Keratinocyte (primary cell): ENCODE measurements around the gene BICRAL. TPM values are rescaled to one million over a fixed set of nuclear protein-coding genes. Genes with fewer than 3 reads are reported as not detected.

ENCODE experiments used
- DNase-seq: peaks from one replicate; pipeline ENCODE4 v3.0.0-alpha.2; 2011; ENCODE audit warnings: low read depth, missing footprints, low spot score
- FAIRE-seq: peaks from 2 replicates; lab custom pipeline; 2011; peaks lifted over from hg19 to GRCh38; lab: Jason Lieb, UNC
- H2AFZ ChIP-seq: 2 replicates; pipeline ENCODE4 v1.6.0; 2012; ENCODE audit warnings: low read length, control low read depth, inconsistent platforms; ENCODE audit not compliant: control insufficient read depth
- H3K27ac ChIP-seq: 2 replicates; pipeline ENCODE4 v1.5.1; 2011; ENCODE audit warnings: low read length; ENCODE audit not compliant: control insufficient read depth, insufficient read depth
- H3K27me3 ChIP-seq: 3 replicates; pipeline ENCODE4 v1.6.0; 2011; ENCODE audit warnings: low read length; ENCODE audit not compliant: control insufficient read depth, insufficient read depth; ENCODE audit errors: extremely low read depth
- H3K36me3 ChIP-seq, 2 experiments: 2 replicates in 1 of 2; 3 replicates in 1 of 2; pipeline ENCODE4 v1.5.1; 2011; ENCODE audit warnings: low read length in 2 of 2, mild to moderate bottlenecking in 1 of 2; ENCODE audit not compliant: control insufficient read depth in 2 of 2, insufficient read depth in 2 of 2; ENCODE audit errors: extremely low read depth in 1 of 2
- H3K4me1 ChIP-seq: 3 replicates; pipeline ENCODE4 v1.5.1; 2011; ENCODE audit warnings: low read length; ENCODE audit not compliant: control insufficient read depth, insufficient read depth; ENCODE audit errors: extremely low read depth
- H3K4me2 ChIP-seq: 3 replicates; pipeline ENCODE4 v1.6.0; 2011; ENCODE audit warnings: low read depth, low read length; ENCODE audit not compliant: control insufficient read depth, insufficient read depth; ENCODE audit errors: extremely low read depth
- H3K4me3 ChIP-seq, 3 experiments: fragments of 200-600 bp in 1 of 3; sonication (generic) in 1 of 3; 2 replicates in 2 of 3; 3 replicates in 1 of 3; pipeline ENCODE4 v1.5.1; 2011 to 2016; ENCODE audit warnings: low read length in 3 of 3, mild to moderate bottlenecking in 3 of 3, control low read depth in 2 of 3, inconsistent platforms in 1 of 3, low read depth in 1 of 3, mixed read lengths in 1 of 3, mixed run types in 1 of 3, moderate library complexity in 1 of 3; ENCODE audit not compliant: control insufficient read depth in 2 of 3, insufficient read depth in 2 of 3; ENCODE audit errors: extremely low read depth in 1 of 3
- H3K79me2 ChIP-seq: 2 replicates; pipeline ENCODE4 v1.6.0; 2012; ENCODE audit warnings: low read length; ENCODE audit not compliant: control insufficient read depth, insufficient read depth
- H3K9ac ChIP-seq: 3 replicates; pipeline ENCODE4 v1.6.0; 2011; ENCODE audit warnings: low read length; ENCODE audit not compliant: control insufficient read depth, insufficient read depth; ENCODE audit errors: extremely low read depth
- H3K9me1 ChIP-seq: 3 replicates; pipeline ENCODE4 v1.6.0; 2011; ENCODE audit warnings: low read length; ENCODE audit not compliant: control insufficient read depth, insufficient read depth; ENCODE audit errors: extremely low read depth
- H3K9me3 ChIP-seq: 2 replicates; pipeline ENCODE4 v1.5.1; 2012; ENCODE audit warnings: low read depth, low read length; ENCODE audit not compliant: control insufficient read depth
- H4K20me1 ChIP-seq: 3 replicates; pipeline ENCODE4 v1.6.0; 2011; ENCODE audit warnings: low read length; ENCODE audit not compliant: control insufficient read depth, insufficient read depth; ENCODE audit errors: extremely low read depth
- EZH2 ChIP-seq: IDR thresholded peaks from one replicate; pipeline ENCODE4 v1.6.1; 2012; ENCODE audit warnings: inconsistent platforms, mild to moderate bottlenecking, low read length, moderate library complexity
- dilution Hi-C: fragments of 300-500 bp; cut with MboI; formaldehyde crosslinking; loops from one replicate; pipeline ENCODE4 v1.7.0; 2020; ENCODE audit warnings: low sequenced_read_pairs; ENCODE audit not compliant: extremely low pct_ligation_motif_present
- polyA plus RNA-seq, 5 experiments: library from polyadenylated mRNA; depleted of rRNA in 3 of 5; stranded (reverse) in 3 of 5; stranded (forward) in 1 of 5; unstranded in 1 of 5; fragments of >200 nt; gene quantifications; 1 replicate in 1 of 5; 2 replicates in 3 of 5; 3 replicates in 1 of 5; pipeline versions ENCODE4 v1.2.1 to v1.2.3, GENCODE V29; 2011 to 2012; ENCODE audit warnings: missing spikeins in 2 of 5, low read depth in 1 of 5, low replicate concordance in 1 of 5
- TF ChIP-seq, protein P1 (sequence below), 3 experiments: IDR thresholded peaks in 1 of 3; conservative IDR thresholded peaks in 1 of 3; optimal IDR thresholded peaks in 1 of 3; 2 replicates in 2 of 3; 3 replicates in 1 of 3; pipeline versions ENCODE3 to v1.5.1; 2011; ENCODE audit warnings: low read length in 3 of 3, mild to moderate bottlenecking in 3 of 3, moderate library complexity in 2 of 3, control low read depth in 1 of 3, inconsistent platforms in 1 of 3; ENCODE audit not compliant: insufficient read depth in 2 of 3; ENCODE audit errors: extremely low read depth in 1 of 3

The BICRAL gene
- polyA plus RNA-seq, 1 donor (not counting 4 experiments of a cell fraction or from before 2014, with no cell fraction given), result 5.0 TPM

DNA sequence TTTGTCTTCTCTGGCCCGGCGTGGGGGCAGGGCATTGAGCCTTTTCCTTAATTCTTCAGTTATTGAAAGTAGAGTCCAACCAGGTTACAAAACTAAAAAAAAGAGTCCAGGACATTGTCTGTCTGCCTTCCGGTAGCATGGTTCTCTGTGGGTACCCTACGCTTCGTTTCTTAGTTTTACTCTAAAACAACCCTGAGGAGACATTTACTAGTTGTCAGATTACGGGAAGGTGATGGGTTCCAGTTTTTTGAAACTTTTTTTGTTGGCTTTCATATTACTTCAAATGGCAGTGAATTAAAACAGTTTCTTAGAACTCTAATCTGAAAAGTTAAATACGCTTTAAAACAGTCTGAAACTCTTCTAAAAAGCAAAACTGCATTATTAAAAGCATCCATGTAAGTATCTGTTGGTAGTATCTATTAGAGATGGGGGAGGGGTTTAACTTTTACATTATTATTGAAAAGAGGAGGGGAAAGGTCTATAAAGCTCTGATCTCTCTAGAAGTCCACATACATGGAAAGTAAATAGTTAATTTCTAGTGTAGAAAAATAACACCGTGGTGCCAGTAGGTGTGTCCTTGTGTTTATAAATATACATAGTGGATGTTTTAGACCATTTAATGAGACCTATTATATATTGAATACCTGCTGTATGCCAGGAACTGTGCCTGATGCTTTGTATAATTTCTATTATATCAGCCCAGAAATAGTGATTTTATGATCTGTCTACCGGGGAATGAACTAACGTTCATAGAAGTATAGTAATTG, 2.2 kb downstream of the BICRAL start:
- H3K27ac ChIP-seq, result peak overlapping the region; percentile 95
- H4K20me1 ChIP-seq, result no peaks in the 10 kb centered on the region
- no peak for DNase-seq
- peak overlapping the region; percentile 96 for H3K4me2 ChIP-seq
- no peaks in the 10 kb centered on the region for H3K9me1 ChIP-seq
- H3K27me3 ChIP-seq, result no peaks in the 10 kb centered on the region
- peak overlapping the region; percentile 82 to 88 (median 85) for H3K4me3 ChIP-seq
- dilution Hi-C loops, result no loop called here
- FAIRE-seq, result no peak
- H2AFZ ChIP-seq, result peak overlapping the region; percentile 4
- peaks cover 0 to 1% of the 10 kb centered on the region in 2 experiments for H3K36me3 ChIP-seq
- H3K79me2 ChIP-seq, result peaks cover 20% of the 10 kb centered on the region
- H3K9ac ChIP-seq, result peak overlapping the region; percentile 98
- H3K4me1 ChIP-seq, result peaks cover 8% of the 10 kb centered on the region
- H3K9me3 ChIP-seq, result no peaks in the 10 kb centered on the region
- TF ChIP-seq, protein P1, sequence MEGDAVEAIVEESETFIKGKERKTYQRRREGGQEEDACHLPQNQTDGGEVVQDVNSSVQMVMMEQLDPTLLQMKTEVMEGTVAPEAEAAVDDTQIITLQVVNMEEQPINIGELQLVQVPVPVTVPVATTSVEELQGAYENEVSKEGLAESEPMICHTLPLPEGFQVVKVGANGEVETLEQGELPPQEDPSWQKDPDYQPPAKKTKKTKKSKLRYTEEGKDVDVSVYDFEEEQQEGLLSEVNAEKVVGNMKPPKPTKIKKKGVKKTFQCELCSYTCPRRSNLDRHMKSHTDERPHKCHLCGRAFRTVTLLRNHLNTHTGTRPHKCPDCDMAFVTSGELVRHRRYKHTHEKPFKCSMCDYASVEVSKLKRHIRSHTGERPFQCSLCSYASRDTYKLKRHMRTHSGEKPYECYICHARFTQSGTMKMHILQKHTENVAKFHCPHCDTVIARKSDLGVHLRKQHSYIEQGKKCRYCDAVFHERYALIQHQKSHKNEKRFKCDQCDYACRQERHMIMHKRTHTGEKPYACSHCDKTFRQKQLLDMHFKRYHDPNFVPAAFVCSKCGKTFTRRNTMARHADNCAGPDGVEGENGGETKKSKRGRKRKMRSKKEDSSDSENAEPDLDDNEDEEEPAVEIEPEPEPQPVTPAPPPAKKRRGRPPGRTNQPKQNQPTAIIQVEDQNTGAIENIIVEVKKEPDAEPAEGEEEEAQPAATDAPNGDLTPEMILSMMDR (optimal IDR thresholded peaks at IDR 0.05 in 1 of 3, IDR thresholded peaks at IDR 0.05 in 1 of 3, conservative IDR thresholded peaks at IDR 0.05 in 1 of 3; ENCODE audit: extremely low read depth in 1 of 3, insufficient read depth in 2 of 3, low read length in 3 of 3), result no peak
- no peak for TF ChIP-seq EZH2

DNA sequence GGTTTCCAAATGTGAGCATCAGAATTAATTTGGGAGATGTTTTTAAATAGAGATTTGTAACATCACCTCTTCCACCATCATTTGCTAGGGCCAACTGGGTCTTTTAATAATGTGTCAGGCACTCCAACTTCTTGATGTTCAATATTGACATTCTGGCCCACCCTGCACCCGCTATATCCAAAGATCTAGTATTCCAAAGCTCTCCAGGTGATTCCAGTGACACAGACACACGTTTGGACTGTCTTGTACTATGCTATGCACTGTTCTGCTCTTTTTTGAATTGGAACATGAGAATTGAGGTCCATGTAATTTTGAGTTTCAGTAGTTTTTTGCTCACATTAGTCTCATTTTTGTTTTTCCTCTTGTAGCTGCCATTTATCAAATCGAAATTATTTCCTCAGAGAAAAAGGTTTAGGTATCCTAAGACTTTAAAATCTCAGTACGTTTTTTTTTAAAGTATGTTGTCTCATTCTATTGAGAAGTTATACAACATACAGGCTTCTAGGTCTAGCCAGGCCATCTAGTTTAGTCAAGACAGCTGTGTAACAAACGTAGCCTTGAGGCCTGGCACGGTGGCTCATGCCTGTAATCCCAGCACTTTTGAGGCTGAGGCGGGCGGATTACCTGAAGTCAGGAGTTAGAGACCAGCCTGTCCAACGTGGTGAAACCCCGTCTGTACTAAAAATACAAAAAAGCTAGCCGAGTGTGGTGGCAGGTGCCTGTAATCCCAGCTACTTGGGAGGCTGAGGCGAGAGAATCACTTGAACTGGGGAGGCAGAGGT, 3.1 kb downstream of the BICRAL start:
- Histone ChIP-seq H3K79me2 (peaks cover 20% of the 10 kb centered on the region), H3K36me3 (peaks cover 0 to 1% of the 10 kb centered on the region in 2 experiments), H3K9ac (peak overlapping the region; percentile 98), H3K4me2 (peak overlapping the region; percentile 96), H3K9me1 (no peaks in the 10 kb centered on the region), H3K27me3 (no peaks in the 10 kb centered on the region), H4K20me1 (no peaks in the 10 kb centered on the region), H3K9me3 (no peaks in the 10 kb centered on the region), H3K4me1 (peaks cover 8% of the 10 kb centered on the region), H3K27ac (no peak overlapping the region), H3K4me3 (peak overlapping the region; percentile 82 to 88 (median 85)), H2AFZ (no peak overlapping the region)
- FAIRE-seq (no peak), DNase-seq (no peak)
- no peak for TF ChIP-seq EZH2
- TF ChIP-seq, protein P1 (optimal IDR thresholded peaks at IDR 0.05 in 1 of 3, IDR thresholded peaks at IDR 0.05 in 1 of 3, conservative IDR thresholded peaks at IDR 0.05 in 1 of 3; ENCODE audit: extremely low read depth in 1 of 3, insufficient read depth in 2 of 3, low read length in 3 of 3), result no peak
- dilution Hi-C loops, result no loop called here
